Keratinocyte (primary cell): Measurements from ENCODE around the gene DCP2. TPM values are rescaled to one million over a fixed set of nuclear protein-coding genes. Genes with fewer than 3 reads are reported as not detected.

ENCODE experiments used
- DNase-seq: peaks from one replicate; pipeline ENCODE4 v3.0.0-alpha.2; 2011; ENCODE audit warnings: low read depth, missing footprints, low spot score
- FAIRE-seq: peaks from 2 replicates; lab custom pipeline; 2011; peaks lifted over from hg19 to GRCh38; lab: Jason Lieb, UNC
- H2AFZ ChIP-seq: 2 replicates; pipeline ENCODE4 v1.6.0; 2012; ENCODE audit warnings: low read length, control low read depth, inconsistent platforms; ENCODE audit not compliant: control insufficient read depth
- H3K27ac ChIP-seq: 2 replicates; pipeline ENCODE4 v1.5.1; 2011; ENCODE audit warnings: low read length; ENCODE audit not compliant: control insufficient read depth, insufficient read depth
- H3K27me3 ChIP-seq: 3 replicates; pipeline ENCODE4 v1.6.0; 2011; ENCODE audit warnings: low read length; ENCODE audit not compliant: control insufficient read depth, insufficient read depth; ENCODE audit errors: extremely low read depth
- H3K36me3 ChIP-seq, 2 experiments: 2 replicates in 1 of 2; 3 replicates in 1 of 2; pipeline ENCODE4 v1.5.1; 2011; ENCODE audit warnings: low read length in 2 of 2, mild to moderate bottlenecking in 1 of 2; ENCODE audit not compliant: control insufficient read depth in 2 of 2, insufficient read depth in 2 of 2; ENCODE audit errors: extremely low read depth in 1 of 2
- H3K4me1 ChIP-seq: 3 replicates; pipeline ENCODE4 v1.5.1; 2011; ENCODE audit warnings: low read length; ENCODE audit not compliant: control insufficient read depth, insufficient read depth; ENCODE audit errors: extremely low read depth
- H3K4me2 ChIP-seq: 3 replicates; pipeline ENCODE4 v1.6.0; 2011; ENCODE audit warnings: low read depth, low read length; ENCODE audit not compliant: control insufficient read depth, insufficient read depth; ENCODE audit errors: extremely low read depth
- H3K4me3 ChIP-seq, 3 experiments: fragments of 200-600 bp in 1 of 3; sonication (generic) in 1 of 3; 2 replicates in 2 of 3; 3 replicates in 1 of 3; pipeline ENCODE4 v1.5.1; 2011 to 2016; ENCODE audit warnings: low read length in 3 of 3, mild to moderate bottlenecking in 3 of 3, control low read depth in 2 of 3, inconsistent platforms in 1 of 3, low read depth in 1 of 3, mixed read lengths in 1 of 3, mixed run types in 1 of 3, moderate library complexity in 1 of 3; ENCODE audit not compliant: control insufficient read depth in 2 of 3, insufficient read depth in 2 of 3; ENCODE audit errors: extremely low read depth in 1 of 3
- H3K79me2 ChIP-seq: 2 replicates; pipeline ENCODE4 v1.6.0; 2012; ENCODE audit warnings: low read length; ENCODE audit not compliant: control insufficient read depth, insufficient read depth
- H3K9ac ChIP-seq: 3 replicates; pipeline ENCODE4 v1.6.0; 2011; ENCODE audit warnings: low read length; ENCODE audit not compliant: control insufficient read depth, insufficient read depth; ENCODE audit errors: extremely low read depth
- H3K9me1 ChIP-seq: 3 replicates; pipeline ENCODE4 v1.6.0; 2011; ENCODE audit warnings: low read length; ENCODE audit not compliant: control insufficient read depth, insufficient read depth; ENCODE audit errors: extremely low read depth
- H3K9me3 ChIP-seq: 2 replicates; pipeline ENCODE4 v1.5.1; 2012; ENCODE audit warnings: low read depth, low read length; ENCODE audit not compliant: control insufficient read depth
- H4K20me1 ChIP-seq: 3 replicates; pipeline ENCODE4 v1.6.0; 2011; ENCODE audit warnings: low read length; ENCODE audit not compliant: control insufficient read depth, insufficient read depth; ENCODE audit errors: extremely low read depth
- EZH2 ChIP-seq: IDR thresholded peaks from one replicate; pipeline ENCODE4 v1.6.1; 2012; ENCODE audit warnings: inconsistent platforms, mild to moderate bottlenecking, low read length, moderate library complexity
- dilution Hi-C: fragments of 300-500 bp; cut with MboI; formaldehyde crosslinking; loops from one replicate; pipeline ENCODE4 v1.7.0; 2020; ENCODE audit warnings: low sequenced_read_pairs; ENCODE audit not compliant: extremely low pct_ligation_motif_present
- polyA plus RNA-seq, 5 experiments: library from polyadenylated mRNA; depleted of rRNA in 3 of 5; stranded (reverse) in 3 of 5; stranded (forward) in 1 of 5; unstranded in 1 of 5; fragments of >200 nt; gene quantifications; 1 replicate in 1 of 5; 2 replicates in 3 of 5; 3 replicates in 1 of 5; pipeline versions ENCODE4 v1.2.1 to v1.2.3, GENCODE V29; 2011 to 2012; ENCODE audit warnings: missing spikeins in 2 of 5, low read depth in 1 of 5, low replicate concordance in 1 of 5
- TF ChIP-seq, protein P1 (sequence below), 3 experiments: IDR thresholded peaks in 1 of 3; conservative IDR thresholded peaks in 1 of 3; optimal IDR thresholded peaks in 1 of 3; 2 replicates in 2 of 3; 3 replicates in 1 of 3; pipeline versions ENCODE3 to v1.5.1; 2011; ENCODE audit warnings: low read length in 3 of 3, mild to moderate bottlenecking in 3 of 3, moderate library complexity in 2 of 3, control low read depth in 1 of 3, inconsistent platforms in 1 of 3; ENCODE audit not compliant: insufficient read depth in 2 of 3; ENCODE audit errors: extremely low read depth in 1 of 3

DCP2 gene
- polyA plus RNA-seq, 1 donor (not counting 4 experiments of a cell fraction or from before 2014, with no cell fraction given), result 11.8 TPM

- no peaks in the 10 kb centered on the region for H3K27me3 ChIP-seq
- H3K27ac ChIP-seq, result no peak overlapping the region
- peaks cover 0 to 6% of the 10 kb centered on the region in 2 experiments for H3K36me3 ChIP-seq
- dilution Hi-C loops, result no loop called here
- TF ChIP-seq, protein P1, sequence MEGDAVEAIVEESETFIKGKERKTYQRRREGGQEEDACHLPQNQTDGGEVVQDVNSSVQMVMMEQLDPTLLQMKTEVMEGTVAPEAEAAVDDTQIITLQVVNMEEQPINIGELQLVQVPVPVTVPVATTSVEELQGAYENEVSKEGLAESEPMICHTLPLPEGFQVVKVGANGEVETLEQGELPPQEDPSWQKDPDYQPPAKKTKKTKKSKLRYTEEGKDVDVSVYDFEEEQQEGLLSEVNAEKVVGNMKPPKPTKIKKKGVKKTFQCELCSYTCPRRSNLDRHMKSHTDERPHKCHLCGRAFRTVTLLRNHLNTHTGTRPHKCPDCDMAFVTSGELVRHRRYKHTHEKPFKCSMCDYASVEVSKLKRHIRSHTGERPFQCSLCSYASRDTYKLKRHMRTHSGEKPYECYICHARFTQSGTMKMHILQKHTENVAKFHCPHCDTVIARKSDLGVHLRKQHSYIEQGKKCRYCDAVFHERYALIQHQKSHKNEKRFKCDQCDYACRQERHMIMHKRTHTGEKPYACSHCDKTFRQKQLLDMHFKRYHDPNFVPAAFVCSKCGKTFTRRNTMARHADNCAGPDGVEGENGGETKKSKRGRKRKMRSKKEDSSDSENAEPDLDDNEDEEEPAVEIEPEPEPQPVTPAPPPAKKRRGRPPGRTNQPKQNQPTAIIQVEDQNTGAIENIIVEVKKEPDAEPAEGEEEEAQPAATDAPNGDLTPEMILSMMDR (optimal IDR thresholded peaks at IDR 0.05 in 1 of 3, IDR thresholded peaks at IDR 0.05 in 1 of 3, conservative IDR thresholded peaks at IDR 0.05 in 1 of 3; ENCODE audit: extremely low read depth in 1 of 3, insufficient read depth in 2 of 3, low read length in 3 of 3), result no peak
- TF ChIP-seq EZH2, result no peak
- H3K9me3 ChIP-seq, result no peaks in the 10 kb centered on the region
- H2AFZ ChIP-seq, result no peak overlapping the region
- no peak overlapping the region for H3K4me2 ChIP-seq
- H4K20me1 ChIP-seq, result no peaks in the 10 kb centered on the region
- H3K4me3 ChIP-seq, result no peak overlapping the region
- no peaks in the 10 kb centered on the region for H3K9me1 ChIP-seq
- H3K9ac ChIP-seq, result no peak overlapping the region
- DNase-seq (no peak), FAIRE-seq (no peak)
- peaks cover 90% of the 10 kb centered on the region for H3K79me2 ChIP-seq
- H3K4me1 ChIP-seq, result peaks cover 11% of the 10 kb centered on the region
These were observed 9.6 kb downstream of the DCP2 start for GRCh38 chr5:112986224-112986623.

GRCh38 chr5:112995764-112996618 lies 19.4 kb downstream of the DCP2 start:
- Histone ChIP-seq H3K4me2 (no peak overlapping the region), H3K79me2 (peaks cover 40% of the 10 kb centered on the region), H4K20me1 (no peaks in the 10 kb centered on the region), H3K4me1 (peaks cover 10% of the 10 kb centered on the region), H3K9me3 (no peaks in the 10 kb centered on the region), H2AFZ (no peak overlapping the region), H3K9me1 (no peaks in the 10 kb centered on the region), H3K36me3 (peaks cover 0 to 4% of the 10 kb centered on the region in 2 experiments), H3K4me3 (no peak overlapping the region), H3K27me3 (no peaks in the 10 kb centered on the region), H3K27ac (no peak overlapping the region), H3K9ac (no peak overlapping the region)
- no peak for TF ChIP-seq EZH2
- TF ChIP-seq, protein P1 (optimal IDR thresholded peaks at IDR 0.05 in 1 of 3, IDR thresholded peaks at IDR 0.05 in 1 of 3, conservative IDR thresholded peaks at IDR 0.05 in 1 of 3; ENCODE audit: extremely low read depth in 1 of 3, insufficient read depth in 2 of 3, low read length in 3 of 3), result peak; percentile 78 to 87 (median 84)
- DNase-seq (no peak), FAIRE-seq (peak; percentile 71)
- dilution Hi-C loops, result no loop called here
